GM12873 (cell line): ENCODE results near the gene DNM1L.

Experiments
- TF ChIP-seq, protein P1 (sequence below): IDR thresholded peaks from 2 replicates; pipeline ENCODE4 v1.5.1; 2012; ENCODE audit warnings: low read depth, mild to moderate bottlenecking, moderate library complexity, low read length, control low read depth; ENCODE audit not compliant: insufficient read depth; ENCODE audit errors: missing control alignments

Gene DNM1L

DNA sequence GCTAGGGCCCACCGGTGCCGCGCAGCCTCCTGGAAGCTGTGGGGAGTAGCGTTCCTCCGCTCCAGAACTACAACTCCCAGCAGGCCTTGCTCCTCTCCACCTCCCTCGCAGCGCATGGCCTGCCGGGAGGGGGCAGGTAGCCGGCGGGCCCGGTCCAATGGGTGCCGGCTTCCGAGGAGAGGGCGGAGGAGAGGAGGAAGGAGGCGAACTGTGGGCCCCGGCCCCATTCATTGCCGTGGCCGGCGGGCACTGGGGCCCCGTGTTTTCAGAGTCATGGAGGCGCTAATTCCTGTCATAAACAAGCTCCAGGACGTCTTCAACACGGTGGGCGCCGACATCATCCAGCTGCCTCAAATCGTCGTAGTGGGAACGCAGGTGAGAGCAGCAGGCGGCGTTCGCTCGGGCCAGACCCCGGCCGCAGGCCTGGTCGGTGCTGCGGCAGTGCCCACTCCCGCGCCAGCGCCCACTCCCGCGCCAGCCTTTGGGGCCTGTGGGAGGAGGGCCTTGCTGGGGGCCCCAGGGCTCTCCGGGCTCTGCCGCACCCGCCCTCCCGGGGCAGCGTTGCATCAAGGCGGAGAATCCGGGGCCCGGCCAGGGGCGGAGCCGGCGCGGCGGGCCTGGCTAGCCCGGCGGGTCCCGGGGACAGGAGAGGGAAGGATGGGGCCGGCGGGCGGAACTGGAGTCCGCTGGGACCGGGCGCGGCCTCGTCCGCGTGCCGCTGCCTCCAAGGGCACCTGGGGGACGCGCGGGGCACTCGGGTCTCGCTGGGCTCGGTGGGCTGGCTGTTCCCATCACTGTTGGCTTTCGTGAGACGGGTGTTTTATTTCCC lies at the start of gene DNM1L:
TSS of gene DNM1L (plus strand) at position 211 of the 829 bp plus-strand sequence. CDS start at position 274, 63 bp downstream.
- TF ChIP-seq, protein P1, sequence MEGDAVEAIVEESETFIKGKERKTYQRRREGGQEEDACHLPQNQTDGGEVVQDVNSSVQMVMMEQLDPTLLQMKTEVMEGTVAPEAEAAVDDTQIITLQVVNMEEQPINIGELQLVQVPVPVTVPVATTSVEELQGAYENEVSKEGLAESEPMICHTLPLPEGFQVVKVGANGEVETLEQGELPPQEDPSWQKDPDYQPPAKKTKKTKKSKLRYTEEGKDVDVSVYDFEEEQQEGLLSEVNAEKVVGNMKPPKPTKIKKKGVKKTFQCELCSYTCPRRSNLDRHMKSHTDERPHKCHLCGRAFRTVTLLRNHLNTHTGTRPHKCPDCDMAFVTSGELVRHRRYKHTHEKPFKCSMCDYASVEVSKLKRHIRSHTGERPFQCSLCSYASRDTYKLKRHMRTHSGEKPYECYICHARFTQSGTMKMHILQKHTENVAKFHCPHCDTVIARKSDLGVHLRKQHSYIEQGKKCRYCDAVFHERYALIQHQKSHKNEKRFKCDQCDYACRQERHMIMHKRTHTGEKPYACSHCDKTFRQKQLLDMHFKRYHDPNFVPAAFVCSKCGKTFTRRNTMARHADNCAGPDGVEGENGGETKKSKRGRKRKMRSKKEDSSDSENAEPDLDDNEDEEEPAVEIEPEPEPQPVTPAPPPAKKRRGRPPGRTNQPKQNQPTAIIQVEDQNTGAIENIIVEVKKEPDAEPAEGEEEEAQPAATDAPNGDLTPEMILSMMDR, result no peak

DNA sequence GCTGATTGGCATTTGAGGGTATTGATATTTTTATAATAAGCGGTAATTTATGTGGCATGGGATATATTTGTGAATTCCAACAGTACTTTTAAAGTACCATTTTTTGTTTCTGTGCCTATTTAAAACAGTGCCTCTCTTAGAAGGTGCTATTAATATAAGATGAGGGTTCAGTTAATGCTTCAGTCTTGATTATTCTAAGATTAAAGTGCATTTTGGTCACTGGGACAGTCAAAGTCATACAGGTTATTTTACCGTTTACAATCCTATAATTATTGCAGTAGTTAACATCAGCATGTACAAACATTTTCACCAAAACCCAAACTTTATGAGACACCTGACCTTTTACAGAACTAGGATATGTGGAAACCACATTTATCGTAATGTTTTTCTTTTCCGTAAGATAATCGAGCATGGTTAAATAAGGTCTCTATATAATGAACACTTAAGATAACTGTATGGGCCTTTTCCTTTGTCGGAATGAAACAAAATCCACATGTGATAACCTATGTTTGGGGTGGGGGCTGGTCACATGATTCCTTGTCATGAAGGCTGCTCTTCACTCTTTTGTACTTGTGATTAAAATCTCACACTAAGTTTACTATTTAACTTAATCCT lies 37.7 kb upstream of the DNM1L start:
- TF ChIP-seq, protein P1, result no peak

DNA sequence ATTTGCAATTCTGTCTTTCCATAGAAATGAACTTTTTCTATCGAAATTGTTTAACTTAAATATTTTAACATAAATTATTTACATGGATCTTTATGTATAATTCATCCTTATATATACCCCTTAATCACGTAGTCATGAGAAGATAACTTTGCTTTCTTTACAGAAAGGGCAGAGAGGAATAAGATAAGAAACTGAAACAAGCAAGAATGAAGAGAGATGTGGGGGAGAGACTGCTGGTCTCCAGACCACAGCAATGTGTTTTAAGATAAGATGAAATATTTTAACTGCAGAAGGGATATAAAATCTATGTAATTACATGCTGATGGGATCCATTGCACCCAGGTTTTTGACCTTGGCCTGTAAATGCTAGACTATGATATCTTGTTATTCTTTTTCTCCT lies 34.7 kb upstream of the DNM1L start:
- TF ChIP-seq, protein P1, result no peak

DNA sequence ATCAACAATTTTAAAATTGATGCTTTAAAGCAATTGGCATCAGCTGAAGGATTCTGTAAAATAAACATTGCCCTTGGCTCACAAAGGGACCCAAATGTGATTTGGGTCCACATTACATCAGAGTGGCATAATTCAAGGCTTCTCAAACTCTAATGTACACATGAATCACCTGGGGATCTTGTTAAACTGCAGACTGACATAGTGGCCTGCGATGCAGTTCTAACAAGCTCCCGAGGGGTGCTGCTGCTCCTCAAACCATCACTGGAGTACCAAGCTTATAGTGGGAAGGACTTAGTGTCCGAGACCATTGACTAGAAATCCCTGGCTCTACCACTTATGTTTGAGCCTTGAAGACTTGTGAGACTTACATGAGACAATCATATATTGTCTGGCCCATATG lies 31.8 kb upstream of the DNM1L start:
- TF ChIP-seq, protein P1, result no peak

DNA sequence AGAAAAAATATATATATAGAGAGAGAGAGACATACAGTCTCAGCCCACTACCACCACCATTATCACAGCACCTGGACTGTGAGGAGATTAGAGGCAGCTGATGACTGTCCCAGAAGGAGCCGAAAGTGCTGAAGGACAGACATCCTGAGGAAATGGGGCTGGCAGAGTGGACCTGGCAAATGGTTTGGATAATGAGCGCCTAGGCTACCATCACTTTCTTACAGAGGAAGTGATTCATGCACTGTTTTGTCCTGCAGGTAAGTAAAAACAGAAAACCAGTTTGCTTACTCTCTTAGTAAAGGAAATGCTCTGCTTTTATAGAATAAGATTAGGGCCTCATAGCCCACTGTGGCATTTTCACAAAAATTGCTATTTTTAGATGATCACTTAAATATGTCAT lies 28.6 kb upstream of the DNM1L start:
- TF ChIP-seq, protein P1, result no peak

DNA sequence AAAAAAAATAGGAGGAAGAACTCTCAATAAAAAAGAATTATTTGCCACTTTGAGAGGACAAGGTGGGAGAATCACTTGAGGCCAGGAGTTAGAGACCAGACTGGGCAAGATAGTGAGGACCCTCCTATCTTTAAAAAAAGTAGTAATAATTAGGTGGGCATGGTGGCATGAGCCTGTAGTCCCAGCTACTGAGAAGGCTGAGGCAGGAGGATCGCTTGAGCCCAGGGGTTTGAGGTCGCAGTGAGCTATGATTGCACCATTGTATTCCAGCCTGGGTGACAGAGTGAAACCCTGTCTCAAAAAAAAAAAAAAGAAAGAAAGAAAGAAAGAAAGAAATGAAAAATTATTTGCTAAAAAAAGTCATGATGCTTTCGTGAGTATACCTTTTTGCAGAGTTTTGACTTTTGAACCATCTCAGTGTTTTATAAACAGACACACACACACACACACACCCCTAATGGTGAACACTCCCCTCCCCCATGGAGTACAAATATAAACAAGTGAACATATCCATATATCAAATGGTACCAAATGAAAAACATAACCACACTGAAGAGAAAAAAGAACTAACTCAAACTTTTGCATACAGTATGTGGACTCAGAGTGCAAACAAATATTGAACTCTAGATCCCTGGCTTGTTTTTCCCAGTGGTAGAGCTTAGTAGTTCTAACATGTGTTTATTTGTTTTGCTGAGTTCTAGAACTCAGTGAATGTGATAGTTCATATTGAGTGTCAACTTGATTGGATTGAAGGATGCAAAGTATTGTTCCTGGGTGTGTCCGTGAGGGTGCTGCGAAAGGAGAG lies 27.7 kb upstream of the DNM1L start:
- TF ChIP-seq, protein P1, result no peak

DNA sequence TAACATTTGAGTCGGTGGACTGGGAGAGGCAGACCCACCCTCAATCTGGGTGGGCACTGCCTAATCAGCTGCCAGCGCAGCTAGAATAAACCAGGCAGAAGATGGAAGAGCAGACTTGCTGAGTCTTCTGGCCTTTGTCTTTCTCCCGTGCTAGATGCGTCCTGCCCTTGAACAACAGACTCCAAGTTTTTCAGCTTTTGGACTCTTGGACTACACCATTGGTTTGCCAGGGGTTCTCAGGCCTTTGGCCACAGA lies 27.2 kb upstream of the DNM1L start:
- TF ChIP-seq, protein P1, result no peak
